ENCODE results near the gene GPS1. TPM values are rescaled to one million over a fixed set of nuclear protein-coding genes. Genes with fewer than 3 reads are reported as not detected.

GPS1 gene
- total and polyA plus RNA-seq, 2 experiments from 2014 or later = 101 to 160 TPM

DNA sequence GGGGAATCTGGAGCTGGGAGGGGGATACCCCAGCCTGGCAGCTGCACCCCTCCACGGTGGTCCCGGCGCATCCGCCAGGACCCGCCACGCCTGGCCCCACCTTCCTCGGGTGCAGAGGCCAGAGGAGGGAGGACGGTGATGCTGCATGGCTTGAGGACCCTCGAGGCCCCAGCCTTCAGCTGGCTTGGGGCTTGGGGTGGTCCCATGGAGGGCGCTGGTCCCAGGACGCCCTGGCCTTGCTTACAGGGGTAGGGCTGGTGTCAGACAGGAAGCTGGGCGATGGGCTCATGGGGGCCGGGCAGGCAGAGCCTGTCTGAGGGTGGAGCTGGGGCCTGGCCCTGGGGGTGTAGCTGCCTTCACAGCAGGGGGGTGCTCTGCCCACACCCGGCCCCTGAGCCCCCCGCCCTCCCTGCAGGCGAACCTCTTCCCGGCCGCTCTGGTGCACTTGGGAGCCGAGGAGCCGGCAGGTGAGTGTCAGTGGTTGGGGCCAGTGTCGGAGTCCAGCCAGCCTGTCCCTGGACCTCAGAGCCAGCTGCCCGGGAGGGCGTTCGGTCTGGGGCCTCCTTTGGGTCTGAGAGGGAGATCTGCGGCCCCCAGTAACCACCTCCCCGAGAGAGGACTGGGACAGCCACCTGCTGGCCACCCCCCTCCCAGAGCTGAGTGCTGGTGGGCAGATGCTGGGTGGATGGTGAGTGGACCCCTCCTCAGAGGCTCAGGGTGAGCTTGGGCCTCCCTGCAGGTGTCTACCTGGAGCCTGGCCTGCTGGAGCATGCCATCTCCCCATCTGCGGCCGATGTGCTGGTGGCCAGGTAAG, 35.4 kb upstream of the GPS1 start:
- no peaks in the 10 kb centered on the region for H3K36me3 ChIP-seq (replicated peaks; ENCODE audit: insufficient read depth, low read depth)
- TF ChIP-seq CTCF (IDR thresholded peaks at IDR 0.05; ENCODE audit: poor library complexity) = no peak
- TF ChIP-seq EZH2 (IDR thresholded peaks at IDR 0.05; ENCODE audit: borderline replicate concordance) = no peak
- TF ChIP-seq EZH2phosphoT487 (IDR thresholded peaks at IDR 0.05; ENCODE audit: low read depth, severe bottlenecking, unreplicated experiment) = no peak
- H3K9me3 ChIP-seq (ENCODE audit: low read depth) = no peaks in the 10 kb centered on the region
- H3K79me2 ChIP-seq = peaks cover under 1% of the 10 kb centered on the region
- no peaks in the 10 kb centered on the region for H4K20me1 ChIP-seq (ENCODE audit: insufficient read depth, poor library complexity, severe bottlenecking)
- no peak for DNase-seq (ENCODE audit: low spot score)
- peaks cover 10% of the 10 kb centered on the region for H3K4me1 ChIP-seq (ENCODE audit: insufficient read depth)
- 87% methylated on average over 19 of the region's 28 CpGs for WGBS (ENCODE audit: low lambda C conversion rate, missing lambda C conversion rate)
- H3K27me3 ChIP-seq = no peaks in the 10 kb centered on the region
- no peak overlapping the region for H3K4me3 ChIP-seq
- no peaks in the 10 kb centered on the region for H3K9me2 ChIP-seq (replicated peaks; ENCODE audit: insufficient read depth)
- H3K27ac ChIP-seq = no peak overlapping the region
- H3K4me2 ChIP-seq = no peak overlapping the region
- no peak overlapping the region for H2AFZ ChIP-seq

- TF ChIP-seq EZH2 (IDR thresholded peaks at IDR 0.05; ENCODE audit: borderline replicate concordance) = no peak
- no peak for TF ChIP-seq EZH2phosphoT487 (IDR thresholded peaks at IDR 0.05; ENCODE audit: low read depth, severe bottlenecking, unreplicated experiment)
- TF ChIP-seq CTCF (IDR thresholded peaks at IDR 0.05; ENCODE audit: poor library complexity) = no peak
Measured at GRCh38 chr17:82016875-82017459, 34.7 kb upstream of the GPS1 start.

GRCh38 chr17:82017612-82018151, 34.0 kb upstream of the GPS1 start:
- Histone ChIP-seq H3K4me1 (ENCODE audit: insufficient read depth) (peaks cover 14% of the 10 kb centered on the region), H3K36me3 (replicated peaks; ENCODE audit: insufficient read depth, low read depth) (no peaks in the 10 kb centered on the region), H4K20me1 (ENCODE audit: insufficient read depth, poor library complexity, severe bottlenecking) (no peaks in the 10 kb centered on the region), H2AFZ (no peak overlapping the region), H3K4me3 (no peak overlapping the region), H3K79me2 (peaks cover 11% of the 10 kb centered on the region), H3K27me3 (no peaks in the 10 kb centered on the region), H3K27ac (no peak overlapping the region), H3K4me2 (no peak overlapping the region), H3K9me3 (ENCODE audit: low read depth) (no peaks in the 10 kb centered on the region), H3K9me2 (replicated peaks; ENCODE audit: insufficient read depth) (no peaks in the 10 kb centered on the region)
- no peak for DNase-seq (ENCODE audit: low spot score)
- WGBS (ENCODE audit: low lambda C conversion rate, missing lambda C conversion rate) = 89% methylated on average over 12 of the region's 13 CpGs
- TF ChIP-seq EZH2 (IDR thresholded peaks at IDR 0.05; ENCODE audit: borderline replicate concordance) (no peak), CTCF (IDR thresholded peaks at IDR 0.05; ENCODE audit: poor library complexity) (no peak), EZH2phosphoT487 (IDR thresholded peaks at IDR 0.05; ENCODE audit: low read depth, severe bottlenecking, unreplicated experiment) (no peak)

More at GRCh38 chr17:82016875-82017459, 34.7 kb upstream of the GPS1 start:
- H3K4me3 ChIP-seq = no peak overlapping the region
- peaks cover 17% of the 10 kb centered on the region for H3K4me1 ChIP-seq (ENCODE audit: insufficient read depth)
- no peaks in the 10 kb centered on the region for H3K36me3 ChIP-seq (replicated peaks; ENCODE audit: insufficient read depth, low read depth)
- no peaks in the 10 kb centered on the region for H3K9me3 ChIP-seq (ENCODE audit: low read depth)
- WGBS (ENCODE audit: low lambda C conversion rate, missing lambda C conversion rate) = 94% methylated on average over 16 of the region's 24 CpGs
- no peak overlapping the region for H3K4me2 ChIP-seq
- peaks cover 6% of the 10 kb centered on the region for H3K79me2 ChIP-seq
- H2AFZ ChIP-seq = no peak overlapping the region
- no peak overlapping the region for H3K27ac ChIP-seq
- no peaks in the 10 kb centered on the region for H4K20me1 ChIP-seq (ENCODE audit: insufficient read depth, poor library complexity, severe bottlenecking)
- H3K9me2 ChIP-seq (replicated peaks; ENCODE audit: insufficient read depth) = no peaks in the 10 kb centered on the region
- H3K27me3 ChIP-seq = no peaks in the 10 kb centered on the region
- no peak for DNase-seq (ENCODE audit: low spot score)
